Upper lobe of left lung (tissue), 4 donors: ENCODE data around the gene SFT2D1.

Source experiments
- EP300 ChIP-seq, 4 donors: sonication (generic); formaldehyde crosslinking; IDR thresholded peaks; one replicate each; pipeline ENCODE4 v1.5.1; 2017; ENCODE audit warnings: antibody characterized with exemption in 4 of 4, control low read depth in 2 of 4
- POLR2A ChIP-seq, 4 donors: fragments of 450-650 bp; IDR thresholded peaks; one replicate each; pipeline ENCODE4 v1.5.1; 2016 to 2017; ENCODE audit warnings: antibody characterized with exemption in 4 of 4, mild to moderate bottlenecking in 2 of 4
- POLR2AphosphoS5 ChIP-seq, 2 donors: sonication (generic); formaldehyde crosslinking; IDR thresholded peaks; one replicate each; pipeline ENCODE4 v1.5.1; 2017; ENCODE audit warnings: antibody characterized with exemption in 2 of 2
- TF ChIP-seq, protein P1 (sequence below), 6 experiments: fragments of 450-650 bp in 4 of 6; fragments of 200-600 bp in 2 of 6; sonication (generic) in 2 of 6; IDR thresholded peaks; one replicate each; pipeline ENCODE4 v1.5.1; 2016 to 2019; ENCODE audit warnings: antibody characterized with exemption in 6 of 6

DNA sequence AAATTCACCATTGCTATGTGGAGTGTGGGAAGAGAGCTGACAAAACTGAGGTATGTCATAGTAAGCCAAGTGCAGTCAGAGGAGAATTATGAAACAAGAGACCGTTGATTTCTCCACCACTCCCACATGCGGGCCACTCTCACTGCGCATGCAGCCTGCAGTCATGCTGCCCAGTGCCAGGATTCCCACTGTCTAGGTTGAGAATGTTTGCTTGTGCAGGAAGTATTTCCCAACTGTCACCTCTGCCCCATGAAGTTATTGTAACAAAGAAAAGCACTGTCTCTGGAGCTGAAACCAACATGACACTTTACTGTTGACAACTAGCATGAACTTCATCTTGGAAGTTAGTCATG is 18.7 kb upstream of the SFT2D1 start:
- TF ChIP-seq, protein P1, sequence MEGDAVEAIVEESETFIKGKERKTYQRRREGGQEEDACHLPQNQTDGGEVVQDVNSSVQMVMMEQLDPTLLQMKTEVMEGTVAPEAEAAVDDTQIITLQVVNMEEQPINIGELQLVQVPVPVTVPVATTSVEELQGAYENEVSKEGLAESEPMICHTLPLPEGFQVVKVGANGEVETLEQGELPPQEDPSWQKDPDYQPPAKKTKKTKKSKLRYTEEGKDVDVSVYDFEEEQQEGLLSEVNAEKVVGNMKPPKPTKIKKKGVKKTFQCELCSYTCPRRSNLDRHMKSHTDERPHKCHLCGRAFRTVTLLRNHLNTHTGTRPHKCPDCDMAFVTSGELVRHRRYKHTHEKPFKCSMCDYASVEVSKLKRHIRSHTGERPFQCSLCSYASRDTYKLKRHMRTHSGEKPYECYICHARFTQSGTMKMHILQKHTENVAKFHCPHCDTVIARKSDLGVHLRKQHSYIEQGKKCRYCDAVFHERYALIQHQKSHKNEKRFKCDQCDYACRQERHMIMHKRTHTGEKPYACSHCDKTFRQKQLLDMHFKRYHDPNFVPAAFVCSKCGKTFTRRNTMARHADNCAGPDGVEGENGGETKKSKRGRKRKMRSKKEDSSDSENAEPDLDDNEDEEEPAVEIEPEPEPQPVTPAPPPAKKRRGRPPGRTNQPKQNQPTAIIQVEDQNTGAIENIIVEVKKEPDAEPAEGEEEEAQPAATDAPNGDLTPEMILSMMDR (IDR thresholded peaks at IDR 0.05): no peak
- no peak for TF ChIP-seq POLR2A (IDR thresholded peaks at IDR 0.05)
- no peak for TF ChIP-seq POLR2AphosphoS5 (IDR thresholded peaks at IDR 0.05)
- TF ChIP-seq EP300 (IDR thresholded peaks at IDR 0.05): no peak
